GM18508 (cell line): Measurements from ENCODE around the gene HECW1.
"Not testable (repeated sequence)": the region's sequence is repeated elsewhere in the genome, so short reads cannot be mapped to it uniquely, and the experiment has no call there.

Experiments
- ATAC-seq: cut with Tn5 transposase; IDR thresholded peaks from one replicate; pipeline ENCODE4 v1.9.1; 2021; ENCODE audit warnings: moderate number of reproducible peaks; ENCODE audit not compliant: insufficient read depth, unreplicated experiment

Gene HECW1

GRCh38 chr7:43585562-43585961, 473.1 kb downstream of the HECW1 start:
- no peak for ATAC-seq

GRCh38 chr7:43586251-43586900, 473.9 kb downstream of the HECW1 start:
- ATAC-seq, result no peak

GRCh38 chr7:43588477-43589132, 476.2 kb downstream of the HECW1 start:
- no peak for ATAC-seq

GRCh38 chr7:43589133-43589478, 476.7 kb downstream of the HECW1 start:
- no peak for ATAC-seq

GRCh38 chr7:43589728-43590127, 477.3 kb downstream of the HECW1 start:
- ATAC-seq, result no peak

- ATAC-seq, result peak; percentile 60
Measured at GRCh38 chr7:43590862-43591557, 478.6 kb downstream of the HECW1 start.

GRCh38 chr7:43591558-43592180, 479.2 kb downstream of the HECW1 start:
- no peak for ATAC-seq

- no peak for ATAC-seq
Measured at GRCh38 chr7:43592326-43592725, 479.9 kb downstream of the HECW1 start.

- no peak for ATAC-seq
Measured at GRCh38 chr7:43593010-43593409, 480.6 kb downstream of the HECW1 start.

GRCh38 chr7:43594020-43594419, 481.6 kb downstream of the HECW1 start:
- no peak for ATAC-seq

GRCh38 chr7:43596426-43596825, 484.0 kb downstream of the HECW1 start:
- not testable (repeated sequence) for ATAC-seq

- ATAC-seq, result no peak
Measured at GRCh38 chr7:43600056-43600455, 487.6 kb downstream of the HECW1 start.

GRCh38 chr7:43602256-43602655, 489.8 kb downstream of the HECW1 start:
- no peak for ATAC-seq

GRCh38 chr7:43604251-43604650, 491.8 kb downstream of the HECW1 start:
- ATAC-seq, result no peak

- no peak for ATAC-seq
Measured at GRCh38 chr7:43609097-43609496, 496.6 kb downstream of the HECW1 start.

- ATAC-seq, result no peak
Measured at GRCh38 chr7:43612128-43612527, 499.7 kb downstream of the HECW1 start.

- ATAC-seq, result peak; percentile 52
Measured at GRCh38 chr7:43612599-43613589, 500.4 kb downstream of the HECW1 start.
